OCI-LY3 (cell line): ENCODE data around the gene PNPLA2.

Experiments
- H2AFZ ChIP-seq: fragments of 200-600, 300-600 bp; shearing (Covaris generic); 2 replicates; pipeline ENCODE4 v1.6.0; 2014; ENCODE audit warnings: antibody characterized with exemption, low read depth, low read length
- H3K27ac ChIP-seq: fragments of 200-600, 300-600 bp; sonication (generic); 2 replicates; pipeline ENCODE4 v1.5.1; 2014; ENCODE audit warnings: mild to moderate bottlenecking, low read length, moderate library complexity, mixed read lengths
- H3K27me3 ChIP-seq: fragments of 200-600, 300-600 bp; sonication (generic); 2 replicates; pipeline ENCODE4 v1.6.1; 2014; ENCODE audit warnings: low read depth, low read length, mixed read lengths
- H3K36me3 ChIP-seq: fragments of 200-600, 300-600 bp; sonication (generic); replicated peaks from 2 replicates; pipeline ENCODE3; 2014; ENCODE audit warnings: low read depth, low read length, mixed read lengths
- H3K4me1 ChIP-seq: fragments of 300-600, 200-600 bp; sonication (generic); 2 replicates; pipeline ENCODE4 v1.6.1; 2014; ENCODE audit warnings: low read length, mixed read lengths
- H3K4me2 ChIP-seq: fragments of 200-600, 300-600 bp; sonication (generic); 2 replicates; pipeline ENCODE4 v1.6.1; 2014; ENCODE audit warnings: low read length, mixed read lengths
- H3K4me3 ChIP-seq: fragments of 300-600, 200-600 bp; sonication (generic); 2 replicates; pipeline ENCODE4 v1.5.1; 2014; ENCODE audit warnings: antibody characterized with exemption, mild to moderate bottlenecking, low read length, moderate library complexity
- H3K79me2 ChIP-seq: fragments of 300-600, 200-600 bp; shearing (Covaris generic); 2 replicates; pipeline ENCODE4 v1.6.1; 2014; ENCODE audit warnings: mild to moderate bottlenecking, low read length, mixed read lengths
- H3K9ac ChIP-seq: fragments of 300-600, 200-600 bp; shearing (Covaris generic); 2 replicates; pipeline ENCODE4 v1.6.0; 2014; ENCODE audit warnings: mild to moderate bottlenecking, low read length, moderate library complexity
- H3K9me3 ChIP-seq: fragments of 200-600, 300-600 bp; shearing (Covaris generic); 2 replicates; pipeline ENCODE4 v1.6.1; 2014; ENCODE audit warnings: low read length, mixed read lengths; ENCODE audit not compliant: insufficient read depth
- H4K20me1 ChIP-seq: fragments of 200-600, 300-600 bp; sonication (generic); 2 replicates; pipeline ENCODE4 v1.6.1; 2016; ENCODE audit warnings: low read length, mixed read lengths; ENCODE audit not compliant: insufficient read depth
- EZH2phosphoT487 ChIP-seq: fragments of 200-600 bp; shearing (Covaris generic); IDR thresholded peaks from 2 replicates; pipeline ENCODE4 v1.6.1; 2018; ENCODE audit warnings: antibody characterized with exemption, mixed run types, low read depth
- TF ChIP-seq, protein P1 (sequence below): fragments of 200-600, 300-600 bp; sonication (generic); IDR thresholded peaks from 2 replicates; pipeline ENCODE4 v1.5.1; 2014; ENCODE audit warnings: antibody characterized with exemption, low read length, low read depth

The PNPLA2 gene

DNA sequence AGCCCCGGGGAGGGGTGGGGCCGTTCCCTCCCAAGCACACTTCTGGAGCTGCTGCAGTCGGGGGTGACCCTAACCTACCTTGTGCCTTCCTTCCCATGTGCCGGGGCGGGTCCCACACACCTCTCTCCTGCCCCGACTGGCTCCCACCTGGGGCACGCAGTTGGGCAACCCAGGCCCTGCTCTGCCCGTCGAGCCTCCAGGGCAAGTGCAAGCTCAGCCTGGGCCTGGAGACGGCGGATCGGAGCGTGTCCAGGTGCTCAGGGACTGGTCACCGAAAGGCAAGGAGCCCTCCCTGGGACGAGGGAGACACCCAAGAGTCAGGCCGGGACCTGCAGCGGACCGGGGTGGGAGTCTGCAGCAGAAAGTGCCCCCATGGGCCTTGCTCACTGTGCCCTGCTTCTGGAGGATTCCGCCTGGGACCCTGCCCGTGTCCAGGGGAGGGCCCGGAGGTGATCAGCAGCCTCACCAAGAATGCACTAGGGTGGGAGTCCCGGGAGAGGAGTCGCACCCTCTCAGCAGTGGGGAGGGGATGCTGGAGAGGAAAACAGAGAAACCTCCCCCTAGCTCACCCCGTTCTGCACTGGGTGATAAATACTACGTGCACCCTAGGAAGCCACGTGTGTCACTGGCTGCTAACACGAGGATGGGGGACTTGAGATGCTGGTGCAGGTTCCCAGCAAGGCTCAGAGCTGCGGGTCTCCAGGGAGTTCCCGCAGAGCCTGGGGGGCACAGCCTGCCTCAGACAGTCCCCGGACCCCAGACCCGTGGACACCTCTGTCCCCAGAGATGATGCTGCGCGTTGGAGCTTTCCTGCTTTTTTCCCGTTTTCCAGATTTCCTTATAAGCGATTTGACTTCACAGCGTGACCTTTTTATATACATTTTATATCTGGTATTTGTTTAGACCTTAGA lies 36.2 kb upstream of the PNPLA2 start:
- H3K4me1 ChIP-seq = peaks cover 5% of the 10 kb centered on the region
- H3K4me2 ChIP-seq = no peak overlapping the region

DNA sequence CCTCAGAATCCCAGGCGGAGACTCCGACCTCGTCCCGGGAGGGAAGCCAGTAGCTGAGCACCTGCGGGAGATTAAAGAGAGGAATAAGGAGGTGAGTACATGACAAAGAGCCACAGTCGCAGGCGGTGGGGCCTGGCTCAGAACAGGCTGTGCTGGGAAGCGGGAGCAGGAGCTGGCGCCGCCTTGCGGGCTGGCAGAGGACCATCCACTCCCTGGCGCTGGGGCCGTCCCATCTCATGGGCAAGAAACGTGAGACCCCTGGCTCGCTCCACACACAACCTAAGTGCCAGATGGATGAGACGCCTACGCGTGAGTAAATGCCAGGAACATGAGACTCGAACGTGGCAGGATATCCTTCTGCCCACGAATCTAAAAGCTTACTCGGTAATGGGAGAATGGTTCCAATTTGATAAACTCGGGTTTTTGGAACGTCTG lies 35.1 kb upstream of the PNPLA2 start:
- H3K36me3 ChIP-seq = peaks cover 6% of the 10 kb centered on the region
- no peaks in the 10 kb centered on the region for H4K20me1 ChIP-seq
- H3K9ac ChIP-seq = no peak overlapping the region
- no peak overlapping the region for H3K4me3 ChIP-seq
- H2AFZ ChIP-seq = no peak overlapping the region
- H3K27me3 ChIP-seq = no peaks in the 10 kb centered on the region
- H3K4me2 ChIP-seq = no peak overlapping the region
- H3K27ac ChIP-seq = no peak overlapping the region
- H3K4me1 ChIP-seq = peaks cover 4% of the 10 kb centered on the region; the same call in 1 of the 2 replicates
- no peak for TF ChIP-seq EZH2phosphoT487
- TF ChIP-seq, protein P1, sequence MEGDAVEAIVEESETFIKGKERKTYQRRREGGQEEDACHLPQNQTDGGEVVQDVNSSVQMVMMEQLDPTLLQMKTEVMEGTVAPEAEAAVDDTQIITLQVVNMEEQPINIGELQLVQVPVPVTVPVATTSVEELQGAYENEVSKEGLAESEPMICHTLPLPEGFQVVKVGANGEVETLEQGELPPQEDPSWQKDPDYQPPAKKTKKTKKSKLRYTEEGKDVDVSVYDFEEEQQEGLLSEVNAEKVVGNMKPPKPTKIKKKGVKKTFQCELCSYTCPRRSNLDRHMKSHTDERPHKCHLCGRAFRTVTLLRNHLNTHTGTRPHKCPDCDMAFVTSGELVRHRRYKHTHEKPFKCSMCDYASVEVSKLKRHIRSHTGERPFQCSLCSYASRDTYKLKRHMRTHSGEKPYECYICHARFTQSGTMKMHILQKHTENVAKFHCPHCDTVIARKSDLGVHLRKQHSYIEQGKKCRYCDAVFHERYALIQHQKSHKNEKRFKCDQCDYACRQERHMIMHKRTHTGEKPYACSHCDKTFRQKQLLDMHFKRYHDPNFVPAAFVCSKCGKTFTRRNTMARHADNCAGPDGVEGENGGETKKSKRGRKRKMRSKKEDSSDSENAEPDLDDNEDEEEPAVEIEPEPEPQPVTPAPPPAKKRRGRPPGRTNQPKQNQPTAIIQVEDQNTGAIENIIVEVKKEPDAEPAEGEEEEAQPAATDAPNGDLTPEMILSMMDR = no peak
- H3K79me2 ChIP-seq = peaks cover under 1% of the 10 kb centered on the region; the same call in 1 of the 2 replicates
- H3K9me3 ChIP-seq = no peaks in the 10 kb centered on the region

More for the DNA sequence above, 36.2 kb upstream of the PNPLA2 start:
- Histone ChIP-seq H2AFZ (no peak overlapping the region), H3K4me3 (no peak overlapping the region), H3K27me3 (no peaks in the 10 kb centered on the region), H3K9me3 (no peaks in the 10 kb centered on the region), H3K36me3 (peaks cover 6% of the 10 kb centered on the region), H3K9ac (no peak overlapping the region), H4K20me1 (no peaks in the 10 kb centered on the region), H3K79me2 (peaks cover 11% of the 10 kb centered on the region), H3K27ac (no peak overlapping the region)
- TF ChIP-seq, protein P1 = no peak
- TF ChIP-seq EZH2phosphoT487 = no peak

DNA sequence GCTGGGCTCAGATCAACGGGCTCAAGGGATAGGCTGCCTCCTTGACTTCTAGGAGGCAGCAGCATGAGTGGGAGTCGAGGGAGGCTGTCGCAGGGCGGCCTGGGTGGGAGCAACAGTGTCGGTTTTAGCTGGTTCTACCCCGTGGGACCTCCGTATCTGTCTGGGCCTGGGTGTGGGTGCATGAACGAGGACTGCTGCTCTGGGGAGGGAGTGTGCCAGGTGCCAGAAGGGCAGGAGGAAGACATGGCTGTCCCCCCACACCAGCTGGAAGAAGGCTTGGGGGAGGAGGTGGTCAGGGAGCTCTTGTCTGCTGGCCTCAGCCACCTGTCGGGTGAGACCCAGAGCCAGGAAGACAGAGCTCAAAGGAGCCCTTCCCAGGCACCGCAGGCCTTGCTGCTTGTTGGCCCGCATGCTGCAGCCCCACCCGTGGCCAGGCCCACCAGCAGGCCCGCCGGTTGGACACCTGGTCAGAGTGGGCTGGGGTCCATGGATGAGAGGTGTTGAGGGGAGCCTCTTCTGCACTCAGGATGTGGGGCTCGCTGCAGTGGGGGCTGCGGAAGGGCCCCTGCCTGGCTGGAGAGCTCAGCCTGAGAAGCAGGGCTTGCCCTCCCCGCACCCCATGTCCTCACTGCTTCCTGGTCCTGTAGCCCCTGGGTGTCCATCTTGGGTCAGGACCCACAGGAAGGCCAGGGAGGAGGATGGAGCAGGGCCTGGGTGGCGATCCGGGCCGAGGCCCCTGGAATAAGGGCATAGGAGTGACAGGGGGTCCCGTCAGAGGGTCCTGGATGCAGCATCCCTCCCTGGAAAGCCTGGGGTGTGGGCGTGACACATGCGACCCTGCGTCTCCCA lies 32.3 kb upstream of the PNPLA2 start:
- no peak overlapping the region for H3K27ac ChIP-seq
- H3K9ac ChIP-seq = no peak overlapping the region
- no peak overlapping the region for H2AFZ ChIP-seq
- H3K4me1 ChIP-seq = peaks cover 4% of the 10 kb centered on the region; the same call in 1 of the 2 replicates
- H3K79me2 ChIP-seq = no peaks in the 10 kb centered on the region
- H3K9me3 ChIP-seq = no peaks in the 10 kb centered on the region
- TF ChIP-seq, protein P1 = no peak
- TF ChIP-seq EZH2phosphoT487 = no peak
- peaks cover 7% of the 10 kb centered on the region; the same call in 1 of the 2 replicates for H4K20me1 ChIP-seq
- H3K4me2 ChIP-seq = no peak overlapping the region
- H3K27me3 ChIP-seq = no peaks in the 10 kb centered on the region
- H3K36me3 ChIP-seq = no peaks in the 10 kb centered on the region
- no peak overlapping the region for H3K4me3 ChIP-seq
